Activated CD8-positive, alpha-beta memory T cell treated with anti-CD3 and anti-CD28 coated beads, Interleukin-2, amount 50 U/mL, for 1 hour (primary cell): Measurements from ENCODE around the gene GALNT17.

Experiments
- DNase-seq: peaks from one replicate; pipeline ENCODE4 v3.0.0-alpha.2; 2020; ENCODE audit errors: extremely low read depth

GALNT17 gene

DNA sequence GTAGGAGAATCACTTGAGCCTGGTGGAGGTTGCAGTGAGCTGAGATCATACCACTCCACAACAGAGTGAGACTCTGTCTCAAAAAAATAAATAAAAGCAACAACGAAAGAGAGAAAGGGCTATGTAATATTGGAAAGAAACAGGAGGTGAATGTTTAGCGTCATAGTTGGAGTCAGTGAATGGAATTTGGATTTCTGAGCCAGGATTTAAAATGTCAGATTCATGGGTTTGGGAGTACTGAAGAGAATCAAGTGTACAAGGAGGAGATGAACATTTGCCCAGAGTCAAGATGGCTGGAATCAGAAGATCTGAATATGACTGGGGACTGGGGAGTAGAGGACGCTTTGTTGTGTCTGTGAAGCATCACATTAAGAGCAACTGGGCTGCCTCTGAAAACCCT, 366.4 kb downstream of the GALNT17 start:
- no peak for DNase-seq

DNA sequence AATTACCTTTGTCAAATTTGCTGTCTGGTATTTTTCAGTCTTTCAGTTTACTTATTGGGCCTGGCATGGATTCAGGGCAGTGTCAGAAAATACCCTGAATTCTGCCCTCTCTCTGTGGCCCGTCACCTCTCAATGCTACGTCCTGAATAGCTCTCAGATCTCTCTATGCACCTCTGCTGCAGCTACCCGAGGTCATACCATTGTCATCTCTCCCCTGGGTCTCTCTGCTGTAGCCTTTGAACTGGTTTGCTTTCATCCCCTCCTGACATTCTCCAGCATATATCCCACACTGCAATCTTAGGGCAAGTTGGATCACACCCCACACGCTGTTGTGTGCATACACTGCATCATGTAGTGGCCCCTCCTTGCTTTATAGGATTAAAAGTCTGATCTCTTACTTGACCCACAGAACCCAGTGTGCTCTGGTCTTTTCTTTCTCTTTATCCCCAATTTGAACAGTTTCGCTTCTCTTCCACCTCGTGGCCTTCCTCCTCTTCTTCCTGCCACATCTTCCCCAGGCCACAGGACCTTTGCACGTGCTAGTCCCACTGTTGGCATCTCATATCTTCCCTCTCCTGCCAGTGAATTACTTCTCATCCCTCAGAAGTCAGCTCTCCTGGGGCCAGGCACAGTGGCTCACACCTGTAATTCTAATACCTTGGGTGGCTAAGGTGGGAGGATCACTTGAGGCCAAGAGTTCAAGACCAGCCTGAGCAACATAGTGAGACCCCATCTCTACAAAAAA, 372.9 kb downstream of the GALNT17 start:
- DNase-seq = no peak

DNA sequence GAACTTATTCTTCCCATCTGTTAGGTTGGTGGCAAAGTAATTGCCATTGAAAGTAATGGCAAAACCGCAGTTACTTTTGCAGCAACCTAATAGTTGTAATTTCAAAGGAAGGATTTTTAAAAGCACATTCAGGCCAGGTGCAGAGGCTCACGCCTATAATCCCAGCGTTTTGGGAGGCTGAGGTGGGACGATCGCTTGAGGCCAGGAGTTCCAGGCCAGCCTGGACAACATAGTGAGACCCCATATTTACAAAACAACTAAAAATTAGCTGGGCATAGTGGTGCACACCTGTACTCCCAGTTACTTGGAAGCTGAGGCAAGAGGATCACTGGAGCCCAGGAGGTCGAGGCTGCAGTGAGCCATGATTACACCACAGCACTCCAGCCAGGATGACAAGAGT, 374.9 kb downstream of the GALNT17 start:
- no peak for DNase-seq

DNA sequence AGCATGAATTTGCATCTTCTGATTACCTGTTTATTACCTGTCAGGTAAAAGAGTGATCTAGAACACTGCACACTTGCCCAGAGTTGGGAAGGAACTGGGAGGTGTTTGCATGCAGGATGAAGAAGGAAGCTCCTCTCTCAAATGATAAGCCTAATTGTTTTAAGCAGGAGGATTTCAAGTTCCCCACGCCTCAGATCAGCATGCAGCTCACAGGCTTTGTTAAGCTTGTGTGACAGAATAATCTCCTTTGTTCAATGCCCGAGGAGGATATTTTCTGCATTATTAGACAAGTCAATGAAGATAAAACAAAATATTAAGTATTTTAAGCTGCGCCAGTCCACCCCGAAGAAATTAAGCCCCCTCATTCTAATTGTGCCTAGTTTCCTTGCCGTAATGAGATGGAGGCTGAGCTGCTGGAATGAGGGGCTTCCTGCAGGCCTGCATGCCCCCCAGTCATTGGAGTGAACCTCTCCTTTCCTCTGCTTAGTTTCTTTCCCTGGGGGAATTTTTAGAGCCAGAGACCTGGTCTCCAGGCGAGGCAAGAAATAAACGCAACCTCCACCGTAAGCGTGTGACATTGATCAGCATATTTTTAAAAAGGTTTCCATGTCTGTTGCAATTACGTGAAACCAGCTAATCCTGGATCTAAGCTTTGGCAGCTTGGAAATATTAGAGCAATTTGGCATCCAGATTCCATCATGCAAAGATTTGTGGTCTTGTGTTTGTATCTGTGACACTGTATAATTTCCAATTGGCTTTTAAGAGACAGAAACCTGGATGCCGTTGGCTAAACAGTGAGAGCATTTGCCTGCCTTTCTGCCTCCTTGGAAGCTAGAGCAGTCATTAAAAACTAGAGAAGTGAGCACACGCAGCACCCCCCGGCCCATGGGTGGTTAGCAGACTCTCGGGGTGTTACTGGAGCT, 376.0 kb downstream of the GALNT17 start:
- no peak for DNase-seq

DNA sequence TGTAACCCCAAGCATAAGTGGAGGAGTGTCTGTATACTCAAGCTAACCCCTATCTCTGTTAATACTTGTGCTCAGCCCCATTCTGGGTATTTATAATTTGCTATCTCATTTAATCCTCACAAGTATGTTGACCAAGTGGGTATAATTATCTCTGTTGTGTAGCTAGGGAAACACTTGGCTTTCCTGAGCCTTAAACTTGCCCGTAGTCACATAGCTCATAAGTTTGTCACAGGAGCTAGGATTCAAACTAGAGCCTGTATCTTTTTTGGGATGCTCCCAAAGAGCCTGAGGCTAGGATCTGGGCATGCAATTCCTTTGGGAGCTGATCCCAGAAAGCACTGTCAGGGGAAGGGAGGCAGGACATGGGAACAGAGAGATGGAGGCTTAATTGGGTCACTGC, 377.4 kb downstream of the GALNT17 start:
- DNase-seq = no peak

GRCh38 chr7:71511361-71511807, 379.4 kb downstream of the GALNT17 start:
- DNase-seq = no peak

- DNase-seq = no peak
These were observed 386.2 kb downstream of the GALNT17 start for GRCh38 chr7:71517940-71518699.

DNA sequence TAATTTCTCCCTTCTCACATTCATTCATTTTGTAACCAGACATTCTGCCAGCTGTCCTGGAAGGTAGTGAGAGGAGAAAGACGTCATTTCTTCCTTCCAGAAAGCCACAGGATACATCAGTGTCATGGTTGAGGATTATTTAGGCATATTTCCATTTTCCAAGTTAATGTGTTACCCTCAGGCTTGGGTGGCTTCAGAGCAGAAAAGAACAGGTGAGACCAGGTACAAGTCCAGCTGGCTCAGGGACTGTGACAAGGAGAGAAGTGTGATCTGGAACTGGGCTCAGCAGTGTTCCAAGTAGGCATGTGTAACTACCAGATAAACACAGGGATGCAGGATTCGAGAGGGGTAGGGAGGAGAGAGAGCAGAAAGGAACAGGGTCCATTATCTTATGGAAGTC, 386.9 kb downstream of the GALNT17 start:
- no peak for DNase-seq

GRCh38 chr7:71521506-71521905, 389.6 kb downstream of the GALNT17 start:
- DNase-seq = no peak

DNA sequence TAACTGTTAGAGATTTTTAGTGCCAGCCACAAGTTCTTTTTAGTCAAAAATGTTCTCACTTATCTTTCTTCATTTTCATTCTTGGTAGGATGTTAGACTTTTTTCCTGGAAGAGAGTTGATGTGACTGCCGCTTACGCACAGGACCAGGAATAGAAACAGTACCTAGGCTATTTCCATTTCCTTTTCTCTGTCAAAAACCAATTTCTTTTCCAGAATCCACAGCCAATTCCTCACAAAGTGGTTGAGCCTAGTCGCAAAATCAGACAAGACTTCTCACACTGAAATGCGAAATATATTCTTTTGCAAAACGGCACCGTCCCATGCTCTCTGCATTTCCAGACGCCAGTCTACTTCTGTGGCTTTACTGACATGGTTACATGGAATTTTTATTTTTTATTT, 394.2 kb downstream of the GALNT17 start:
- DNase-seq = no peak

DNA sequence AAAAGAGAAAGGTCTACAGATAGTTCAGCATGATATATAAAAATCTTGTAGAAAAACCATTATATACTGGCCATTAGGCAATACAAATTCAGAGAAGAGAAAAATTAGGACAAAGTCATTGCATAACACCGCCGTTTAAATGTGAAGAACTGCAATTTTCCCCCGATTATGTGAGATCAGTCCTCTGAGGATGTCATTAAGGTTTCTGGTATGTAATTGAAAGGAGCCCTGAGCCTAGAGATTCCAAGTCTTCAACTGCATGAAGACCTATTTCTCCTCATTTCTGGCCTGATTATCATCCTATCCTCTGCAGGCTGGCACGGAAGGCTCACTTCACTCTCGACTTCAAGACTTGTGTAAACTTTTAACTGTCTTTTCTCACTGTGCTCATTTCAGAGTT, 395.3 kb downstream of the GALNT17 start:
- no peak for DNase-seq

GRCh38 chr7:71535616-71536015, 403.7 kb downstream of the GALNT17 start:
- no peak for DNase-seq

- DNase-seq = no peak
These were observed 406.3 kb downstream of the GALNT17 start for GRCh38 chr7:71538210-71538609.

- no peak for DNase-seq
These were observed 407.7 kb downstream of the GALNT17 start for GRCh38 chr7:71539615-71540014.

GRCh38 chr7:71541707-71542353, 409.9 kb downstream of the GALNT17 start:
- no peak for DNase-seq

DNA sequence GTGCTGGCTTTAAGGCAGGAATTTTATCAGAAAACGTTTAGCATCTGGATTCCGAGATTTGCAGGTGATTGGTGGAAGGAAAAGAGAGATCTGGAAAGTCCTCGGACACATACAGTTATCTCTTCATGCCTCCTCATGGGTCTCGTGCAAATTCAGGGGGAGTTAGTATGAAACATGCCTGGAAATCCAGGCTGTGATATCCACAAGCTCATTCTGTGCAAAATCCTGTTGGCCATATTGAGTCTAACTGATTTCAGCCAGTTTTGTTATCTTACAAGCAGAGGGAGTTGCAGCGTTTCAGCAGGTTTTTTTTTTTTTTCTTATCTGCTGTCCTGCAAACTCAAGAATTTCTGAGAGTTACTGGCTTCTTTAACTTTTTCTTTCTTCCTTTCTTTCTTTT, 411.5 kb downstream of the GALNT17 start:
- DNase-seq = no peak

- no peak for DNase-seq
These were observed 412.9 kb downstream of the GALNT17 start for GRCh38 chr7:71544816-71545215.

DNA sequence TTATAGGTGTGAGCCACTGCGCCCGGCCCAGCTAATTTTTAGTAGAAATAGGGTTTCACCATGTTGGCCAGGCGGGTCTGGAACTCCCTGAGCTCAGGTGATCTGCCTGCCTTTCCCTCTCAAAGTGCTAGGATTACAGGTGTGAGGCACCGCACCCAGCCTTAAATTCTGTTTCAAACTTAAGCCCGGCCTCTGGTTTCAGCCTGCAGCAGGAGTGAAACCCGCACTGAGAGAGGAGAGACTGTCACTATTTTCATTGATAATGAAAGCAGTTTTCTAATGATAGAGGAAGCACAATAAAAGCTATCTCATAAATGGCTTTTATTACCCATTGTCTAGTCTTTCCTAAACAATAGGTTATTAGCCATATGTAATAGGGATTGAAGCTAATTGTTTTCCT, 415.5 kb downstream of the GALNT17 start:
- no peak for DNase-seq

DNA sequence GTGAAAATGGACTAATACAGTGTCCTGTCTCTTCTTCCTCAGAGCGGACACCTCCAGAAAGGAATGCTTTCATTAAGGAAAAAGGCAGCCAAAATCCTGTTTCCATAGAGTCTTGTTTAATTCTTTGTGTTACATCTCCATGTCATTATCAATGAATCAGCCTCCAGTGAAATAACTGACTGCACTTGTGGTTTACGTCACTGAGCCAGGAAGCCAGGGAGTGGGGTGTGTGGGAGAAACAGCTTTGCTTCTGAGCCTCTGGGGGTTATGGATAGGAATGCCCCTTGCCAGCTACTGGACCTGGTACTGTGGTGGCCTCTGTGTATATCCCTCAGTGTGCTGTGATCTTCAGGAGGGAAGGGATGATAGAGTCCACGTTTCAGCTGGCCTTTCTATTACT, 416.8 kb downstream of the GALNT17 start:
- no peak for DNase-seq

DNA sequence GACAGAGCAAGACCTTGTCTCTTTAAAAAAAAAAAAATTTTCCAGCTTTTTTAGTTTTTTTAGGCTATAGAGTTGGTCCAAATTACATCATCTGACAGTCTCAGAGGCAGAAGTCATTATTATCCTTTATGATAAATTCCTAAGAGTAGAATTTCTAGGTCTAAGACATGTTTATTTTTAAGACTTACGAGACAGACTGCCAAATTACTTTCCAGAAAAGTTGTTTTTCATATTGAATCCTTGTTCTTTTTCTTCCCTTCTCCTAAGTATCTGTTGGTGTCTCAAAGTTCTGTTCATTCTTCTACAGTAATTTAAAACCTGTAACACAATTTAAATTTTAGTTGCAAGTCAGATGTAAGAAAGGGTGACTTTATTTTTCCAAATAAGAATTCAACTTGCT, 421.4 kb downstream of the GALNT17 start:
- DNase-seq = no peak

GRCh38 chr7:71555758-71556157, 423.8 kb downstream of the GALNT17 start:
- DNase-seq = no peak
